HFFc6 (cell line): ENCODE results near the gene PRAME. TPM values are rescaled to one million over a fixed set of nuclear protein-coding genes. Genes with fewer than 3 reads are reported as not detected.

ENCODE experiments used
- DNase-seq: peaks from one replicate; pipeline ENCODE4 v3.0.0-alpha.2; 2018
- H3K27ac Mint-ChIP-seq: 2 replicates; pipeline ENCODE4 v1.8.0; 2020; ENCODE audit warnings: mild to moderate bottlenecking, mixed read lengths
- H3K27me3 Mint-ChIP-seq: 2 replicates; pipeline ENCODE4 v1.8.0; 2021; ENCODE audit warnings: mild to moderate bottlenecking, moderate library complexity, mixed read lengths; ENCODE audit not compliant: insufficient read depth
- H3K36me3 Mint-ChIP-seq: 2 replicates; pipeline ENCODE4 v1.8.0; 2021; ENCODE audit warnings: low read depth, mixed read lengths
- H3K4me1 Mint-ChIP-seq: 2 replicates; pipeline ENCODE4 v1.8.0; 2020; ENCODE audit warnings: low read depth, mixed read lengths
- H3K4me3 Mint-ChIP-seq: 2 replicates; pipeline ENCODE4 v1.8.0; 2020; ENCODE audit warnings: mild to moderate bottlenecking, moderate library complexity, mixed read lengths
- H3K9me3 Mint-ChIP-seq: 2 replicates; pipeline ENCODE4 v1.8.0; 2020; ENCODE audit warnings: mild to moderate bottlenecking, mixed read lengths
- total RNA-seq, 6 experiments: library from RNA; stranded (reverse); fragmentation: NEBNext Ultra II Directional; extraction: Animal tissue kit (Norgen Biotek cat#: 25700); gene quantifications; 2 replicates in 1 of 6; 3 replicates in 5 of 6; pipeline ENCODE4 v1.2.3, GENCODE V29; 2021
- TF ChIP-seq, protein P1 (sequence below): fragments of 200-600 bp; sonication (generic); IDR thresholded peaks from 2 replicates; pipeline ENCODE4 v1.5.0; 2021; ENCODE audit warnings: antibody characterized with exemption, mild to moderate bottlenecking

PRAME gene
- total RNA-seq, 6 experiments from 2014 or later: not detected

DNA sequence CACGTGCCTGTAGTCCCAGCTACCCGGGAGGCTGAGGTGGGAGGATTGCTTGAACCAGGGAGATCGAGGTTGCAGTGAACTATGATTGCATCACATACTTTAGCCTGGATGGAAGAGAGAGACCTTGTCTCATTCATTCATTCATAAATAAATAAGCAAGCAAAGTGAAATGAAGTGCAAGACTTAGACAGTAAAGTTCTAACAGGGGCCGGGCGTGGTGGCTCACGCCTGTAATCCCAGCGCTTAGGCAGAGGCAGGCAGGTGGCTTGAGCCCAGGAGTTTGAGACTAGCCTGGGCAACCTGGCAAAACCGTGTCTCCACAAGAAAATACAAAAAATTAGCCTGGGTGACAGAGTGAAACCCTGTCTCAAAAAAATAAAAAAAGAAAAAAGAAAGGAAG lies 37.4 kb downstream of the PRAME start:
- no peak overlapping the region for H3K27ac Mint-ChIP-seq
- DNase-seq: no peak
- H3K27me3 Mint-ChIP-seq: no peaks in the 10 kb centered on the region; the same call in 1 of the 2 replicates
- TF ChIP-seq, protein P1, sequence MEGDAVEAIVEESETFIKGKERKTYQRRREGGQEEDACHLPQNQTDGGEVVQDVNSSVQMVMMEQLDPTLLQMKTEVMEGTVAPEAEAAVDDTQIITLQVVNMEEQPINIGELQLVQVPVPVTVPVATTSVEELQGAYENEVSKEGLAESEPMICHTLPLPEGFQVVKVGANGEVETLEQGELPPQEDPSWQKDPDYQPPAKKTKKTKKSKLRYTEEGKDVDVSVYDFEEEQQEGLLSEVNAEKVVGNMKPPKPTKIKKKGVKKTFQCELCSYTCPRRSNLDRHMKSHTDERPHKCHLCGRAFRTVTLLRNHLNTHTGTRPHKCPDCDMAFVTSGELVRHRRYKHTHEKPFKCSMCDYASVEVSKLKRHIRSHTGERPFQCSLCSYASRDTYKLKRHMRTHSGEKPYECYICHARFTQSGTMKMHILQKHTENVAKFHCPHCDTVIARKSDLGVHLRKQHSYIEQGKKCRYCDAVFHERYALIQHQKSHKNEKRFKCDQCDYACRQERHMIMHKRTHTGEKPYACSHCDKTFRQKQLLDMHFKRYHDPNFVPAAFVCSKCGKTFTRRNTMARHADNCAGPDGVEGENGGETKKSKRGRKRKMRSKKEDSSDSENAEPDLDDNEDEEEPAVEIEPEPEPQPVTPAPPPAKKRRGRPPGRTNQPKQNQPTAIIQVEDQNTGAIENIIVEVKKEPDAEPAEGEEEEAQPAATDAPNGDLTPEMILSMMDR: no peak
- no peaks in the 10 kb centered on the region for H3K4me1 Mint-ChIP-seq
- no peak overlapping the region for H3K4me3 Mint-ChIP-seq
- H3K9me3 Mint-ChIP-seq: peaks cover 10% of the 10 kb centered on the region
- no peaks in the 10 kb centered on the region for H3K36me3 Mint-ChIP-seq

DNA sequence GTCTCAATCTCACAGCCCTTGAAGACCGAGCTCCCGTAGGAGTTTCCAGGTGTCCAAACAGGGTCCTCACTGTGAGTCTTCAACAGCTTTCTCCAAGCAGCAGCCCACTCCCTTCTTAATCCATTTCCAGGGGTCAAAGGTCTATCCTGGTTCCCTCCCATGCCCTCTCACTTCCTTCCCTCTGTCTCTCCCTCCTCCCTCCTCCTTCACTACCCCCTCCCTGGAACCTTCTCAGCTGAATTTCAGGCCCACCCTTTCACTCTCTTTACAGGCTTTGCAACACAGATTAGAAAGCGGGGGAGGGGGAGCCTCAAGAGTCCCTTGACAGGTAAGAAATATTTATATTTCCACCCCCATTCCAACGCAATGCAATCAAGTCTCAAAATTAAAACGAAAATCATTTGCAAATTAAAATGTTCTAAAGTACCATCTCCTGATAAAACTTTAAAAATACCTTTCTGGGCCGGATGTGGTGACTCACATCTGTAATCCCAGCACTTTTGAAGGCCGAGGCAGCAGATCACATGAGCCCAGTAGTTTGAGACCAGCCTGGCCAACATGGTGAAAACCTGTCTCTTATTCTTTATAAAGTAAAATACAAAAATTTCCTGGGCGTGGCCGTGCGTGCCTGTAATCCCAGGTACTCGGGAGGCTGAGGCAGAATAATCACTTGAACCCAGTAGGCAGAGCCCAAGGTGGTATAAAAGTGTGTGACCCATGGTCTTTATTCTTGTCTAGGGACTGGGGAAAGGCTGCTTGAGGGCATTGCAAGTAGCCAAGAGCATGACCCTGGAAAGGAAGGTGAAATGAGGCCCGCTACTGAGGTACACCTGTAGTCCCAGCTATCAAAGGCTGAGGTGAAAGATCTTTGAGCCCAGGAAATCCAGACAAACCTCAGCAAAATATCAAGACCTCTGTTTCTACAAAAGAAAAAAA lies 38.1 kb downstream of the PRAME start:
- peaks cover 10% of the 10 kb centered on the region for H3K9me3 Mint-ChIP-seq
- TF ChIP-seq, protein P1: no peak
- H3K27ac Mint-ChIP-seq: no peak overlapping the region
- H3K4me3 Mint-ChIP-seq: no peak overlapping the region
- H3K4me1 Mint-ChIP-seq: no peaks in the 10 kb centered on the region
- DNase-seq: no peak
- peaks cover 3% of the 10 kb centered on the region for H3K27me3 Mint-ChIP-seq
- H3K36me3 Mint-ChIP-seq: no peaks in the 10 kb centered on the region

DNA sequence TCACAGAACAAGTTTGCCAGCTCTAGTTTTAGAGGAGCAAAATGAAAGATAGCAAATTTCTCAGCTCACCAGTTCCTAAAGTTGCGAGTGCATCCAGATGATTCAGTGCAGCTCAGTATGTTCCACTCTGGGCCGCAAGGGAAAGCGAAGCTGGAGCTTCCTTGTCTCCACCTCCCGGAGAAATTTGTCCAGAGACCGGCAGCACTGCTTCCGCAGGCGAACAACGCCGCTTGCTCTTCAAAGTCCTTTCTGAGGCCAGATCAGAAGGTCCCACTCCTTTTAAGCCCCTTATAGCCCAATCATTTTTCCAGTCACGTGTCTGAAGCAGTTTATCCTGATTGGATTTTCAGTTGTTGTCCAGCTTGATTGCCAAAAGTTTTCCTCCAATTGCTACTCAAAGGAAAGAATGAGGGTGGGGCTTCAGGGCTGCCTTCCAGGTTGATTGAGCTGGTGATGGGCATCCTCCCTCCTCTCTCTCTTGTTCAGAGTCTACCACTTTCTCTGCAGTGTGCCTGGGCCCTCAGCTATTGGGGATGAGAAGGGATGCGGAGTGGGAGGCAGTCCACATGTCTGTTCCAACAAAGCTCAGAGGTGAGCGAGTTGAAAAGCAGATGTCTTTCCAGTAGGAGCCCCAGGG lies 38.9 kb downstream of the PRAME start, which contains the start of gene ZNF280A:
ZNF280A (minus strand) TSS at position 251 of the 637 bp plus-strand sequence. CDS start 4,640 bp downstream, outside the sequence.
- Mint-ChIP-seq H3K27ac (no peak within 1 kb of the TSS), H3K36me3 (no peaks in the 10 kb centered on the region), H3K4me3 (no peak within 1 kb of the TSS; the same call in 1 of the 2 replicates), H3K9me3 (peaks cover 10% of the 10 kb centered on the region), H3K4me1 (no peaks in the 10 kb centered on the region), H3K27me3 (peaks cover 3% of the 10 kb centered on the region)
- no peak for DNase-seq
- TF ChIP-seq, protein P1: no peak

DNA sequence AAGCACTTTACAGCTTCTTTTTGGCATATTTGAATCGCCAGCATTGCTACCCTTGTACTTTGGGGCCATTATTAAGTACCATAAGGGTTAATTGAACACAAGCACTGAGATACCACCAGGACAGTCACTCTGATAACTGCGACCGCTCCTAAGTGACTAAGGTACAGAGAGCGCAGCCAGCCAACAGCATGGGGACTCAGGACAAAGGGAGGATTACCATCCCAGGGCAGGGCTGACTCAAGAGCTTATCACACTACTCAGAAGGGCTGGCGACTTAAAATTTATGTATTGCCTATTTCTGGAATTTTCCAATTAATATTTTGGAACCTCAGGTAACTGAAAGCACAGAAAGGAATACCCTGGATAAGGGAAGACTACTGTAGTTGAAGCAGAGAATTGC lies 39.5 kb downstream of the PRAME start:
- peaks cover 3% of the 10 kb centered on the region for H3K27me3 Mint-ChIP-seq

DNA sequence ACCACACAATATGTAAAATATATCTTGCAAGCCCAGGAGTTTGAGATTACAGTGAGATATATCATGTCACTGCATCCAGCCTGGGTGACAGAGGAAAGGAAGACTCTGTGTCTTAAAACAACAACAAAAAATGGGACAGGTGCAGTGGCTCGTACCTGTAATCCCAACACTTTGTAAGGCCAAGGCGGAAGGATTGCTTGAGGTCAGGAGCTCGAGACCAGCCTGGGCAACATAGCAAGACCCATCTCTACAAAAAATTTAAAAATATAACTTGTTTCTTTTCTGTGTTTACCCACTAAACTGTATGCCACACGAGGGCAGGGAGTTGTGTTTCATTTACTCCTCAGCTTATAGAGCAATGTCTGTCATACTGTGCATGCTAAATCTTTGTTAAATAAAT lies 42.1 kb downstream of the PRAME start:
- Mint-ChIP-seq H3K4me1 (no peaks in the 10 kb centered on the region), H3K4me3 (no peak overlapping the region), H3K27me3 (peaks cover 3% of the 10 kb centered on the region; the same call in 1 of the 2 replicates), H3K27ac (no peak overlapping the region), H3K9me3 (peaks cover 11% of the 10 kb centered on the region; the same call in 1 of the 2 replicates), H3K36me3 (no peaks in the 10 kb centered on the region)
- TF ChIP-seq, protein P1: no peak
- DNase-seq: no peak

More for the DNA sequence above, 39.5 kb downstream of the PRAME start:
- peaks cover 10% of the 10 kb centered on the region for H3K9me3 Mint-ChIP-seq
- H3K4me1 Mint-ChIP-seq: no peaks in the 10 kb centered on the region
- TF ChIP-seq, protein P1: no peak
- no peaks in the 10 kb centered on the region for H3K36me3 Mint-ChIP-seq
- no peak overlapping the region; the same call in 1 of the 2 replicates for H3K4me3 Mint-ChIP-seq
- no peak overlapping the region for H3K27ac Mint-ChIP-seq
- DNase-seq: no peak
